Astrocyte (in vitro differentiated cells and primary cell): ENCODE measurements around the gene ACTL7A.

Experiments
- EZH2 ChIP-seq: IDR thresholded peaks from 2 replicates; pipeline ENCODE4 v1.6.1; 2012; ENCODE audit warnings: mild to moderate bottlenecking, low read length, inconsistent platforms; ENCODE audit not compliant: insufficient read depth
- TF ChIP-seq, protein P1 (sequence below): IDR thresholded peaks from 2 replicates; pipeline ENCODE4 v1.5.1; 2011; ENCODE audit warnings: low read depth, mild to moderate bottlenecking, inconsistent platforms, low read length, moderate library complexity; ENCODE audit not compliant: insufficient read depth

DNA sequence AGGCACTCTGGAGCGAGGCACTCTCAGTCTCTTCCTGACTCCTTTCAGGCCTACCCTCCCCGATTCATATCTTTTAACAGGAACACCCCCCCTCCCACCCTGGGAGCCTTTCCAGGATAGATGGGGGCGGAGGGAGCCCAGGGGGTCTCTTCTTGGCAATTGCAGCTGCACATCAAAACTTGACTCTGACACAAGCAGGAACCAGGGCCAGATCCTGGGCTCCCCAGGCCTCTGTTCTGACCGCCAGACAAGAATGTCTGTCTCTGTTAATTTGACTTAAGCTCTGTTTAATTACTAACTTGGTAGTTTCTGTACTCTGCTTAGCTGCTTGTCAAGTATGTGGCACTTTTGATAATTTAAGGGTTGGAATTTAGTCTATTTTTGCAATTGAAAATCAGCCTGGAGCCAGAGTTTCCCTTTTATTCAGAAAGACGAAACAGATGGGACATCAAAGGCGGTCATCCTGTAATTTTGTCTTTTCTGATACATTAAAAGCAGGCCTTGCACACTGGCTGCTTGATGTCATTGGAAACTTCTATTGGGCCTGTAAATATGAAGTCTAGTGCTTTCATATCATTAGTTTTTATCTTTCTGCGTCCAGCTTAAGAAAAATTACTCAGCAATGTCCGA is 49.6 kb upstream of the ACTL7A start:
- TF ChIP-seq, protein P1, sequence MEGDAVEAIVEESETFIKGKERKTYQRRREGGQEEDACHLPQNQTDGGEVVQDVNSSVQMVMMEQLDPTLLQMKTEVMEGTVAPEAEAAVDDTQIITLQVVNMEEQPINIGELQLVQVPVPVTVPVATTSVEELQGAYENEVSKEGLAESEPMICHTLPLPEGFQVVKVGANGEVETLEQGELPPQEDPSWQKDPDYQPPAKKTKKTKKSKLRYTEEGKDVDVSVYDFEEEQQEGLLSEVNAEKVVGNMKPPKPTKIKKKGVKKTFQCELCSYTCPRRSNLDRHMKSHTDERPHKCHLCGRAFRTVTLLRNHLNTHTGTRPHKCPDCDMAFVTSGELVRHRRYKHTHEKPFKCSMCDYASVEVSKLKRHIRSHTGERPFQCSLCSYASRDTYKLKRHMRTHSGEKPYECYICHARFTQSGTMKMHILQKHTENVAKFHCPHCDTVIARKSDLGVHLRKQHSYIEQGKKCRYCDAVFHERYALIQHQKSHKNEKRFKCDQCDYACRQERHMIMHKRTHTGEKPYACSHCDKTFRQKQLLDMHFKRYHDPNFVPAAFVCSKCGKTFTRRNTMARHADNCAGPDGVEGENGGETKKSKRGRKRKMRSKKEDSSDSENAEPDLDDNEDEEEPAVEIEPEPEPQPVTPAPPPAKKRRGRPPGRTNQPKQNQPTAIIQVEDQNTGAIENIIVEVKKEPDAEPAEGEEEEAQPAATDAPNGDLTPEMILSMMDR, result no peak
- TF ChIP-seq EZH2, result no peak
